ENCODE data around the gene GDAP2.

- no peak for TF ChIP-seq CTCF (IDR thresholded peaks at IDR 0.05)
- TF ChIP-seq POLR2AphosphoS5 (IDR thresholded peaks at IDR 0.05; ENCODE audit: low read depth, low read length), result no peak
- TF ChIP-seq TCF7L2 (IDR thresholded peaks at IDR 0.05; ENCODE audit: low read depth, low read length), result no peak
- TF ChIP-seq, protein P1, sequence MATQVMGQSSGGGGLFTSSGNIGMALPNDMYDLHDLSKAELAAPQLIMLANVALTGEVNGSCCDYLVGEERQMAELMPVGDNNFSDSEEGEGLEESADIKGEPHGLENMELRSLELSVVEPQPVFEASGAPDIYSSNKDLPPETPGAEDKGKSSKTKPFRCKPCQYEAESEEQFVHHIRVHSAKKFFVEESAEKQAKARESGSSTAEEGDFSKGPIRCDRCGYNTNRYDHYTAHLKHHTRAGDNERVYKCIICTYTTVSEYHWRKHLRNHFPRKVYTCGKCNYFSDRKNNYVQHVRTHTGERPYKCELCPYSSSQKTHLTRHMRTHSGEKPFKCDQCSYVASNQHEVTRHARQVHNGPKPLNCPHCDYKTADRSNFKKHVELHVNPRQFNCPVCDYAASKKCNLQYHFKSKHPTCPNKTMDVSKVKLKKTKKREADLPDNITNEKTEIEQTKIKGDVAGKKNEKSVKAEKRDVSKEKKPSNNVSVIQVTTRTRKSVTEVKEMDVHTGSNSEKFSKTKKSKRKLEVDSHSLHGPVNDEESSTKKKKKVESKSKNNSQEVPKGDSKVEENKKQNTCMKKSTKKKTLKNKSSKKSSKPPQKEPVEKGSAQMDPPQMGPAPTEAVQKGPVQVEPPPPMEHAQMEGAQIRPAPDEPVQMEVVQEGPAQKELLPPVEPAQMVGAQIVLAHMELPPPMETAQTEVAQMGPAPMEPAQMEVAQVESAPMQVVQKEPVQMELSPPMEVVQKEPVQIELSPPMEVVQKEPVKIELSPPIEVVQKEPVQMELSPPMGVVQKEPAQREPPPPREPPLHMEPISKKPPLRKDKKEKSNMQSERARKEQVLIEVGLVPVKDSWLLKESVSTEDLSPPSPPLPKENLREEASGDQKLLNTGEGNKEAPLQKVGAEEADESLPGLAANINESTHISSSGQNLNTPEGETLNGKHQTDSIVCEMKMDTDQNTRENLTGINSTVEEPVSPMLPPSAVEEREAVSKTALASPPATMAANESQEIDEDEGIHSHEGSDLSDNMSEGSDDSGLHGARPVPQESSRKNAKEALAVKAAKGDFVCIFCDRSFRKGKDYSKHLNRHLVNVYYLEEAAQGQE (IDR thresholded peaks at IDR 0.05; ENCODE audit: insufficient read depth in 1 of 2, low read depth in 2 of 2, low read length in 1 of 2), result no peak
These were observed 689 bp upstream of the GDAP2 start for GRCh38 chr1:117930173-117930447.
